A549 (cell line): ENCODE measurements around the gene MAN2B2.

ENCODE experiments used
- FOSL2 ChIP-seq, 2 experiments: fragments of 450-650 bp in 1 of 2; fragments of >200 bp in 1 of 2; sonication (Bioruptor Twin) in 1 of 2; formaldehyde crosslinking; IDR thresholded peaks; 2 replicates each; pipeline versions ENCODE4 v1.5.0 to v1.6.1; 2016 to 2020; ENCODE audit warnings: mild to moderate bottlenecking in 1 of 2, moderate library complexity in 1 of 2
- JUN ChIP-seq, 2 experiments: fragments of >200 bp; sonication (Bioruptor Twin); formaldehyde crosslinking; IDR thresholded peaks; 2 replicates in 1 of 2; 3 replicates in 1 of 2; pipeline ENCODE4 v1.6.1; 2016 to 2017
- MAZ ChIP-seq: fragments of 150-350 bp; IDR thresholded peaks from 2 replicates; pipeline ENCODE4 v1.6.1; 2014; ENCODE audit warnings: antibody characterized with exemption, low read depth, low read length, borderline replicate concordance
- NR3C1 ChIP-seq: fragments of >200 bp; sonication (Bioruptor Twin); formaldehyde crosslinking; IDR thresholded peaks from 3 replicates; pipeline ENCODE4 v1.6.1; 2017
- POLR2A ChIP-seq: IDR thresholded peaks from 2 replicates; pipeline ENCODE4 v1.6.1; 2012; ENCODE audit warnings: mild to moderate bottlenecking, low read length
- RAD21 ChIP-seq, 2 experiments: fragments of >200 bp in 1 of 2; sonication (Bioruptor Twin) in 1 of 2; formaldehyde crosslinking in 1 of 2; IDR thresholded peaks in 1 of 2; conservative IDR thresholded peaks in 1 of 2; 2 replicates in 1 of 2; 3 replicates in 1 of 2; pipeline ENCODE4 v1.6.1; 2012 to 2018; ENCODE audit warnings: inconsistent platforms in 1 of 2
- ZSCAN20 ChIP-seq: fragments of 250-450 bp; sonication (Bioruptor Pico); IDR thresholded peaks from 2 replicates; pipeline ENCODE4 v1.8.0; 2022; ENCODE audit warnings: mild to moderate bottlenecking, moderate library complexity
- TF ChIP-seq, protein P1 (sequence below): fragments of >200 bp; sonication (Bioruptor Twin); formaldehyde crosslinking; IDR thresholded peaks from 3 replicates; pipeline ENCODE4 v1.5.1; 2016
- TF ChIP-seq, protein P2 (sequence below): fragments of >200 bp; sonication (Bioruptor Twin); formaldehyde crosslinking; IDR thresholded peaks from 3 replicates; pipeline ENCODE4 v1.6.1; 2016
- TF ChIP-seq, protein P3 (sequence below): IDR thresholded peaks from 2 replicates; pipeline ENCODE4 v1.6.1; 2012

DNA sequence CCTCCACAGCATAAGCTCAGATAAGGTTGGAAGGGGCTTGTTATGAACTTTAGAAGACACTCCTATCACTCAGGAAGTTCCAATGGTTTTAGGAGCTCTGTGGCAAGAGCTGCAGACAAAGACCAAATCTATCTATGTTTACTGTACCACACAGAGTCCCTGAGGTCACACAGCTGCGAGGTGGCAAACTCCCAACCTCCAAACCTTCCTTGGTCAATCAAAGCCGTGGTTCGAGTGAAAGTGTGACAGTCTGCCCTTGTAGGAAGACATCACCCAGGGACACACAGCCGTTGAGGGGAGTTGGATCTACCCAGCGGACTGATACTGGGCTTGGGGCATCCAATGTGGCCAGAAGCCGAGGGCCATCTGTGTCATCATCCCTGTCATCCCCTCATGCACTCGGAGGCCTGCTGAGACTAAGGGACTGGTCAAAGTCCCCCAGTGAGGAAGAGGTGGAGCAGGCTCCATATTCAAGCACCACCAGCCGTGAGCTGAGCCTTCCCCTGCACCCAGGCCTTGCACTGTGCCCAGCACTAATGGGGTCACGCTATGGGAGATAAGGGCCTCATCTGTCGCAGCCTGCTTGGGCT lies 26.8 kb downstream of the MAN2B2 start:
- TF ChIP-seq, protein P1, sequence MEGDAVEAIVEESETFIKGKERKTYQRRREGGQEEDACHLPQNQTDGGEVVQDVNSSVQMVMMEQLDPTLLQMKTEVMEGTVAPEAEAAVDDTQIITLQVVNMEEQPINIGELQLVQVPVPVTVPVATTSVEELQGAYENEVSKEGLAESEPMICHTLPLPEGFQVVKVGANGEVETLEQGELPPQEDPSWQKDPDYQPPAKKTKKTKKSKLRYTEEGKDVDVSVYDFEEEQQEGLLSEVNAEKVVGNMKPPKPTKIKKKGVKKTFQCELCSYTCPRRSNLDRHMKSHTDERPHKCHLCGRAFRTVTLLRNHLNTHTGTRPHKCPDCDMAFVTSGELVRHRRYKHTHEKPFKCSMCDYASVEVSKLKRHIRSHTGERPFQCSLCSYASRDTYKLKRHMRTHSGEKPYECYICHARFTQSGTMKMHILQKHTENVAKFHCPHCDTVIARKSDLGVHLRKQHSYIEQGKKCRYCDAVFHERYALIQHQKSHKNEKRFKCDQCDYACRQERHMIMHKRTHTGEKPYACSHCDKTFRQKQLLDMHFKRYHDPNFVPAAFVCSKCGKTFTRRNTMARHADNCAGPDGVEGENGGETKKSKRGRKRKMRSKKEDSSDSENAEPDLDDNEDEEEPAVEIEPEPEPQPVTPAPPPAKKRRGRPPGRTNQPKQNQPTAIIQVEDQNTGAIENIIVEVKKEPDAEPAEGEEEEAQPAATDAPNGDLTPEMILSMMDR: no peak
- TF ChIP-seq RAD21 (conservative IDR thresholded peaks at IDR 0.05 in 1 of 2, IDR thresholded peaks at IDR 0.05 in 1 of 2) (no peak), JUN (IDR thresholded peaks at IDR 0.05) (no peak), POLR2A (no peak), NR3C1 (no peak), MAZ (no peak), FOSL2 (IDR thresholded peaks at IDR 0.05) (no peak), FOSL2 (CRISPR knock-in tag; IDR thresholded peaks at IDR 0.05) (no peak), ZSCAN20 (CRISPR knock-in tag) (no peak)
- TF ChIP-seq, protein P2, sequence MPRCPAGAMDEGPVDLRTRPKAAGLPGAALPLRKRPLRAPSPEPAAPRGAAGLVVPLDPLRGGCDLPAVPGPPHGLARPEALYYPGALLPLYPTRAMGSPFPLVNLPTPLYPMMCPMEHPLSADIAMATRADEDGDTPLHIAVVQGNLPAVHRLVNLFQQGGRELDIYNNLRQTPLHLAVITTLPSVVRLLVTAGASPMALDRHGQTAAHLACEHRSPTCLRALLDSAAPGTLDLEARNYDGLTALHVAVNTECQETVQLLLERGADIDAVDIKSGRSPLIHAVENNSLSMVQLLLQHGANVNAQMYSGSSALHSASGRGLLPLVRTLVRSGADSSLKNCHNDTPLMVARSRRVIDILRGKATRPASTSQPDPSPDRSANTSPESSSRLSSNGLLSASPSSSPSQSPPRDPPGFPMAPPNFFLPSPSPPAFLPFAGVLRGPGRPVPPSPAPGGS: no peak
- TF ChIP-seq, protein P3, sequence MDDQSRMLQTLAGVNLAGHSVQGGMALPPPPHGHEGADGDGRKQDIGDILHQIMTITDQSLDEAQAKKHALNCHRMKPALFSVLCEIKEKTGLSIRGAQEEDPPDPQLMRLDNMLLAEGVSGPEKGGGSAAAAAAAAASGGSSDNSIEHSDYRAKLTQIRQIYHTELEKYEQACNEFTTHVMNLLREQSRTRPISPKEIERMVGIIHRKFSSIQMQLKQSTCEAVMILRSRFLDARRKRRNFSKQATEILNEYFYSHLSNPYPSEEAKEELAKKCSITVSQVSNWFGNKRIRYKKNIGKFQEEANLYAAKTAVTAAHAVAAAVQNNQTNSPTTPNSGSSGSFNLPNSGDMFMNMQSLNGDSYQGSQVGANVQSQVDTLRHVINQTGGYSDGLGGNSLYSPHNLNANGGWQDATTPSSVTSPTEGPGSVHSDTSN: no peak
